Stimulated activated CD4-positive, alpha-beta T cell treated with anti-CD3 and anti-CD28 coated beads, Interleukin-15, amount 100 ng/mL, for 48 hours (primary cell): ENCODE data around the gene ARFGEF3.
"Not testable (repeated sequence)": the region's sequence is repeated elsewhere in the genome, so short reads cannot be mapped to it uniquely, and the experiment has no call there.

Experiments
- DNase-seq, 2 donors: peaks; one replicate each; pipeline ENCODE4 v3.0.0-alpha.2; 2020; ENCODE audit warnings: low read depth in 2 of 2

Gene ARFGEF3

GRCh38 chr6:138212530-138212929 is 50.8 kb downstream of the ARFGEF3 start:
- not testable (repeated sequence) for DNase-seq

- DNase-seq, result no peak
These were observed 53.5 kb downstream of the ARFGEF3 start for GRCh38 chr6:138215093-138215782.

- no peak for DNase-seq
These were observed 56.7 kb downstream of the ARFGEF3 start, which contains the start of gene PBOV1 for GRCh38 chr6:138218449-138218848. TSS of gene PBOV1 (minus strand) at chr6:138218491. CDS start at chr6:138218395, 96 bp downstream.

GRCh38 chr6:138219398-138219797 is 57.7 kb downstream of the ARFGEF3 start:
- DNase-seq, result no peak

- DNase-seq, result no peak
These were observed 58.2 kb downstream of the ARFGEF3 start for GRCh38 chr6:138219901-138220300.

- no peak for DNase-seq
These were observed 61.3 kb downstream of the ARFGEF3 start for GRCh38 chr6:138222901-138223546.

- DNase-seq, result no peak
These were observed 64.2 kb downstream of the ARFGEF3 start for GRCh38 chr6:138225953-138226352.

GRCh38 chr6:138226700-138227315 is 65.1 kb downstream of the ARFGEF3 start:
- no peak for DNase-seq

GRCh38 chr6:138227316-138227781 is 65.6 kb downstream of the ARFGEF3 start:
- no peak for DNase-seq

GRCh38 chr6:138229072-138229471 is 67.3 kb downstream of the ARFGEF3 start:
- no peak for DNase-seq

- no peak for DNase-seq
These were observed 68.0 kb downstream of the ARFGEF3 start for GRCh38 chr6:138229663-138230179.

GRCh38 chr6:138230221-138230620 is 68.5 kb downstream of the ARFGEF3 start:
- no peak for DNase-seq

GRCh38 chr6:138230759-138231380 is 69.1 kb downstream of the ARFGEF3 start:
- DNase-seq, result no peak

GRCh38 chr6:138231381-138231886 is 69.7 kb downstream of the ARFGEF3 start:
- DNase-seq, result no peak

GRCh38 chr6:138234363-138234762 is 72.6 kb downstream of the ARFGEF3 start:
- no peak for DNase-seq

- DNase-seq, result no peak
These were observed 73.5 kb downstream of the ARFGEF3 start for GRCh38 chr6:138235205-138235604.

- no peak for DNase-seq
These were observed 74.0 kb downstream of the ARFGEF3 start for GRCh38 chr6:138235693-138236092.

GRCh38 chr6:138237463-138237862 is 75.7 kb downstream of the ARFGEF3 start:
- DNase-seq, result no peak

GRCh38 chr6:138238368-138238767 is 76.6 kb downstream of the ARFGEF3 start:
- no peak for DNase-seq

GRCh38 chr6:138239774-138240173 is 78.0 kb downstream of the ARFGEF3 start:
- no peak for DNase-seq

GRCh38 chr6:138240476-138241245 is 78.9 kb downstream of the ARFGEF3 start:
- no peak for DNase-seq
